GM18861 (cell line): ENCODE measurements around the gene MAN1C1.

Experiments
- ATAC-seq: cut with Tn5 transposase; IDR thresholded peaks from one replicate; pipeline ENCODE4 v1.9.1; 2021; ENCODE audit not compliant: unreplicated experiment

The MAN1C1 gene

GRCh38 chr1:25616095-25616986 is at the start of gene MAN1C1:
Gene MAN1C1 (plus strand): TSS chr1:25616791. CDS start chr1:25617798, 1,007 bp downstream.
- ATAC-seq, result no peak

DNA sequence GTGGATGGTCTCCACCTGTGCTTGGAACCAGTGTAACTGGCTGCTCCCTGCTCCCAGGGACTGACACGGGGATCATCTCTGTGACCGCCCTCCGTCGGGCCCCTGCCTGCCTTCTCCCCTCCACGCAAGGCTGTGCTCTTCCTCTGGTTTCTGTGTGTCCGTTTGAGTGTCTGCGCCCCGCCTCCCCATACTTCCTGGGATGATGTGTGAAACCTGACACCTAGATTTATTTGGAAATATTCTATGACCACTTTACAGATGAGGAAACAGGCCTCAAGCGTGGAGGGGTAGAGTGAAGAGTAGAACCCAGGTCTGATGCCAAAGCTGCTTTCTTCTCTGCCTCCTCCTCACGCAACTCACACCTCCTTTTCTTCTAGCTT is 48.9 kb upstream of the MAN1C1 start:
- no peak for ATAC-seq

DNA sequence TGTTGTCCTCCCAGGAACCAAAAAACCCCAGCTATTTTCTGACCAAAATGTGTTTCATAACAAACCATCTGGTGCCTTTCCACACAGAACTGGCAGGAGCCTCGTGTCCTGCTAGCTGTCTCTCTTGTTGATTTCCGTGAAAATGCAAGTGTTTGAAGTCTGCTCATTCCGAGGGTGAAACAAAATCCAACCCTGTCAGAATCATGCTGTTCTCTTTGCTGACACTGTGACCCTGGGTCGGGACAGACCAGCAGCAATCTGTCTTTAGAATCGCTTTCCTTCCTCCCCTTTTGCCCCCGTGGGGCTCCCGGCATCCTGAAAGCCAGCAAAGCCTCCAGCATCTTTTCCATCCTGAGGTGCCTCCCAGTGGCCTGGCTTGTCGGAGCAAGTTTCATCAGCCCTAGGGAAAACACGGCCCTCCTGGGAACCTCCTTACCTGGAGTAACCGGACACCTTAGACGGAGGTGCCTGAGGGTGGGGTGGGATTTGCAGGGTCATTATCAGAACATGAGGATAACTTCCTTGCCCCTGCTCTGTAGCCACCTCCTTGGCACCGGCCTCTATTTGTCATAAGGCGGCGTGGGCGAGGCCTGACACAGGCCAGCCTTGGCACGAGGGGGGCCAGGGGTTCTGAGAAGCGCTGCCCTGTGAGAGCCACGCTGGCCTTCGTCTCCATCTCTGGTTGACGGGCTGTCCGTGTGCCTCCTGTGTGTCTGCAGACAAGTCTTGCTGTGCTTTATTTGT is 48.3 kb upstream of the MAN1C1 start:
- no peak for ATAC-seq

GRCh38 chr1:25568834-25569596 is 47.6 kb upstream of the MAN1C1 start:
- no peak for ATAC-seq

- no peak for ATAC-seq
Measured at GRCh38 chr1:25569597-25570396, 46.8 kb upstream of the MAN1C1 start.

GRCh38 chr1:25570798-25571521 is 45.6 kb upstream of the MAN1C1 start:
- ATAC-seq, result no peak

GRCh38 chr1:25571522-25571970 is 45.0 kb upstream of the MAN1C1 start:
- no peak for ATAC-seq

- ATAC-seq, result no peak
Measured at GRCh38 chr1:25572107-25572506, 44.5 kb upstream of the MAN1C1 start.

GRCh38 chr1:25572708-25573590 is 43.6 kb upstream of the MAN1C1 start:
- no peak for ATAC-seq

DNA sequence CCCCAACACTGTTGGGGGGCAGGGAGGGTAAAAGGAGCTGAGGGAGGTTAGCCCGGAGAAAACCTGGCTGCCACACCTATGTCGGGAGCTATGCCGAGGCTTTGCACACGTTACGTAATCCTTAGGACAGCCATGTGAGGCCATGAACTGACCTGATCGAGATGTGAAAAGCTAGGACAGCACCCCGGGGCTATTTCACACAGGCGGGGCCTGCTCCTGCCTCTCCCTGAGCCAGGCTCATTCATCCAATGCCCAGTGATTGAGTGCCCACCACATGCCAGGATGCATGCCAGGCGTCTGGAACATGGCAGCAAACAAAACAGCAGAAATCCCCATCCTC is 43.0 kb upstream of the MAN1C1 start:
- no peak for ATAC-seq

- ATAC-seq, result no peak
Measured at GRCh38 chr1:25573961-25574360, 42.6 kb upstream of the MAN1C1 start.

GRCh38 chr1:25575191-25575590 is 41.4 kb upstream of the MAN1C1 start:
- no peak for ATAC-seq

- no peak for ATAC-seq
Measured at GRCh38 chr1:25576459-25577133, 40.0 kb upstream of the MAN1C1 start.

DNA sequence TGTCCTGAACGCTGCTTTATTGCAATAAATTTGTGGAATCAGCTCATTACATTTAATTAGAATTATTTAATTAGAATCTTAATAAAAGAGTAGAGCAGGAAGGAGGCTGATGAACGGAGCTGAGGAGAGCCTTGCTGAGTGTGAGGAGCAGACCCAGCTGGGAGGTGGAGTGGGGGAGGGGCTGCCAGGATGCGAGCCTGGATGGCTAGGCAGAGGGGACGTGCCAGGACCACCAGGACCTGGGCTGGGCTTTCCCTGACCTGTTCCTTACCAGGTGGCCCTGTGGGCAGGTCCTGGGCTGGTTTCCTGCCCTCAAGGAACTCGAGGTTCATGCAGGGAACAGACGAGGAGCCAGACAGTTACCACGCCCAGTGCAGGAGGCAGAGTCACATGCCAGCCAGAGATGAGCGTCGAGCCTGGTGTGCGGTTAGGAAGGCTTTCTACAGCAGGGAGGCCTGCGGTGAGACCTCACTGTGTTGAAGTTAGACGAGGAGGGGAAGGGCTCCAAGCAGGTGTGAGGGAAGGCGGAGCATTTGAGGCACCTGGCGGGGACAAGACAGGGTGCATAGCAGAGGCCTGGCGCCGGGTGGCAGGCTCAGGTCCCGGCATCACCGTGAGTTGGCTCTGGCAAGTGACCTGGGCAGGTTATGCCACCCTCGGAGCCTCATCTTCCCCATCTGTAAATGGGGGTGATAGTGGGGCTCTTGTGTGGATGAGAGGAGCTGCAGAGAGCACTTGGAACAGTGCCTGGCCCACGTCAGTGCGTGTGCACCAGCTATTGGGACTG is 39.3 kb upstream of the MAN1C1 start:
- ATAC-seq, result no peak

- ATAC-seq, result no peak
Measured at GRCh38 chr1:25579292-25580252, 37.0 kb upstream of the MAN1C1 start.

- ATAC-seq, result no peak
Measured at GRCh38 chr1:25580927-25581326, 35.7 kb upstream of the MAN1C1 start.

DNA sequence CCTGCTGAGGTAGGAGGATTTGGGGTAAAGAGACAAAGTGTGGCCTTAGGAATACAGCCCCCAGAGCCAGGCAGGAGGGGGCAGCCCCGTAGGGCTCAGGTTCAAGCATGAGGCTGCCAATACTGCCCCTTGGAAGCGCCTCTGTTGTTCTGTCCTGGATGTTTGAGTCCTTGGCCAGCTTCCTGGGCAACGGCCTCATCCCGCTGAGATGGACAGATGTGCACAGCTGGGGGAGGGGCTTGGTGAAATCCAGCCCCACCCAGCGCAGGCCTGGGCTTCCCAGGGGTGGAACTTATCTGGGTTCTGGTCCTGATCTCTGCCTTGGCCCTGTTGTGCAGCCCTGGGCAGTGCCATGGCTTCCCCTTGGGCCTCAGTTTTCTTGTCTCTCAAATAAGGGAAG is 34.8 kb upstream of the MAN1C1 start:
- ATAC-seq, result no peak
